Stimulated activated memory B cell treated with anti-CD40 and anti-IgM and Interleukin-4, amounts not matched to agents 10 μg/mL and 1 μg/mL and 100 μg/mL, for 72 hours (primary cell): Measurements from ENCODE around the gene RECQL5.
"Not testable (repeated sequence)": the region's sequence is repeated elsewhere in the genome, so short reads cannot be mapped to it uniquely, and the experiment has no call there.

ENCODE experiments used
- ATAC-seq: fragments of 150-1000 bp; cut with Tn5 transposase; 2 replicates; pipeline ENCODE4 v1.10.0; 2021
- H3K27ac Mint-ChIP-seq: one replicate; pipeline ENCODE4 v1.8.0; 2022; ENCODE audit warnings: mild to moderate bottlenecking, mixed read lengths
- H3K27me3 Mint-ChIP-seq: one replicate; pipeline ENCODE4 v1.8.0; 2022; ENCODE audit warnings: mixed read lengths
- H3K36me3 Mint-ChIP-seq: one replicate; pipeline ENCODE4 v1.8.0; 2022; ENCODE audit warnings: mixed read lengths
- H3K4me1 Mint-ChIP-seq: one replicate; pipeline ENCODE4 v1.8.0; 2022; ENCODE audit warnings: mixed read lengths
- H3K4me3 Mint-ChIP-seq: one replicate; pipeline ENCODE4 v1.8.0; 2022; ENCODE audit warnings: mild to moderate bottlenecking, moderate library complexity, mixed read lengths
- H3K9me3 Mint-ChIP-seq: one replicate; pipeline ENCODE4 v1.8.0; 2022; ENCODE audit warnings: mixed read lengths

Gene RECQL5

GRCh38 chr17:75592348-75593020 is 74.5 kb downstream of the RECQL5 start:
- H3K27ac Mint-ChIP-seq = no peak overlapping the region
- no peaks in the 10 kb centered on the region for H3K36me3 Mint-ChIP-seq
- H3K27me3 Mint-ChIP-seq = no peaks in the 10 kb centered on the region
- no peak for ATAC-seq
- peaks cover 20% of the 10 kb centered on the region for H3K4me1 Mint-ChIP-seq
- no peaks in the 10 kb centered on the region for H3K9me3 Mint-ChIP-seq
- H3K4me3 Mint-ChIP-seq = no peak overlapping the region

DNA sequence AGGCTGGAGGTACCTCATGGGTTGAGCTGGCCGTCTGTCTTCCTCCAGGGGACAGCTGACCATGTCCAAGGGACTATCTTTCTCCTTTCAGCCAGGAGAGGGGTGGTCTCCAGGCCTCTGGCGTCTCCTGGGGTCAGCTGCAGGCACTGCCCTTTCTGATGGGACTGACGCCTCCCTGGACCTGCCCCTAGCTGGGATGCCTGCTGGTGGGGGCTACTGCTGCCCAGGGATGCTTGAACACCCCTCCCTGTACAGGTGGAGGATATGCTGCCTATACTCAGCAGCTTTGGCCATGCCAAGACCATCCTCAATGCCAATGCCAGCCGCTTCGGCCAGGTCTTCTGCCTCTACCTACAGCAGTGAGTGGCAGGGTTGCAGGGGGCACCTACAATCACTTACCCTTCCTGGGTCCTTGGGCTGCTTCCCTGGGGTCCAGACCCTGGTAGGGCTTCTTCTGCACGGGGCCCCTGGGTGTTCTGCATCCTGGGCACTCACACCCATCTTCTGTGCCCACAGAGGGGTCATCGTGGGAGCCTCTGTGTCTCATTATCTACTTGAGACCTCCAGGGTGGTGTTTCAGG is 75.1 kb downstream of the RECQL5 start:
- ATAC-seq = no peak
- H3K27me3 Mint-ChIP-seq = no peaks in the 10 kb centered on the region
- peaks cover 20% of the 10 kb centered on the region for H3K4me1 Mint-ChIP-seq
- no peak overlapping the region for H3K4me3 Mint-ChIP-seq
- H3K9me3 Mint-ChIP-seq = no peaks in the 10 kb centered on the region
- H3K27ac Mint-ChIP-seq = no peak overlapping the region
- no peaks in the 10 kb centered on the region for H3K36me3 Mint-ChIP-seq

DNA sequence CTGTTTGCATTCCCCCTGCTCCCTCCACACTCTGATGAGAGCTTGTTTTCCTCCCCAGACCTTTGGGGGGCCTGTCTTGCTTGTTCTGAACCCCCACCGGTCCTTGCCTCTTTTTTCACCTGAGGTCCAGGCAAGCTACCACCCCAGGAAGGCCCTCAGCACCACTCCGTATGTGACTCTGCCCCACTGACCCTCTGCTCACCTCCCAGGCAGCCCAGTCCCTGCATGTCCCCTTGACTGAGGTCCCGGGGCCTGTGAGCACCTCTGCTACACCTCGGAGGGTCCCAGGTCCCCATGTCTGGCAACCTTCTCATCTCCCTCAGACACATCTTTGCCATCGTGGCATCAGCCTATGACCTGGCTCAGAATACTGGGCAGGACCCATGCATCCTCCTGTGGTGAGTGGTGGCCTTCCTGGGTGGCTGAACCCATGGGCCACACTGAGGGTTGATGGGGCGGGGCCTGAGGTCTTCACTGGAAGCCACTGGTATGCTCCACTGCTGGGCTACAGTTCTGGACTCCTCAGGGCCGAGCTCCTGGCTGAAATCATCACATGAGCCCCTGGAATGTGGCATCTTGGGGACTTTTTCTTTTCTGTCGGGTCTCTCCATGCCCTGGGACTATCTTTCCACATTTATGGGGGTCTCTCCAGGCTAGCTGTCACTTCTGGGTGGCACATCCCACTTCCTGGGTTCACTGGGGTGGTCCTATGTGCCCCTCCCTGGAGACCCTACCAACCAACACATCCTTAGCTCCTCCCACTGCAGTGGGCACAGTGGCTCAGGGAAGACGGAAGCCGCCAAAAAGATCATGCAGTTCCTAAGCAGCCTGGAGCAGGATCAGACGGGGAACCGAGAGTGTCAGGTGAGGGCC is 75.9 kb downstream of the RECQL5 start:
- no peaks in the 10 kb centered on the region for H3K27me3 Mint-ChIP-seq
- ATAC-seq = no peak
- peaks cover 20% of the 10 kb centered on the region for H3K4me1 Mint-ChIP-seq
- peak overlapping the region; percentile 75 for H3K27ac Mint-ChIP-seq
- no peaks in the 10 kb centered on the region for H3K9me3 Mint-ChIP-seq
- no peaks in the 10 kb centered on the region for H3K36me3 Mint-ChIP-seq
- no peak overlapping the region for H3K4me3 Mint-ChIP-seq

DNA sequence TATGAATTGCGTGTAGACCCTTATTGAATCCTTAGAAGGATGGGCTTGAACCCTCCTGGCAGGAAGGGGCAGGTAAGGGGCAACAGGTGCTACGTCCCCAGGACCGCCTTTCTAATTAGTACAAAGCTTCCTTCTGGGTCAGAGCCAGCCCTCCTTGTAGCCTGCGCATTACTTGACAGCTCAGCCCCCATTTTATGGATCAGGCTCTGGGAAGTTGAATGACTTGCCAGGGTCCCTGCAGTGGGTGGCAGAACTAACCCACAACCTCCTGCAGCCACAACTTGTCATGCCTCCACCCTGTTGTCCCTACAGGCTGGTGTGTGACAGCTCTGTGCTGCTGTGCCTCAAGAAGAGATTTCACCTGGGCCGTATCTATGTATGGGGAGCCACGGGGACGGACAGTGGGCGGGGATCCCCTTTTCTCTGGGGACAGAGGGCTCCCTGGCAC is 76.6 kb downstream of the RECQL5 start:
- Mint-ChIP-seq H3K27ac (peak overlapping the region; percentile 75), H3K4me3 (peak overlapping the region; percentile 34), H3K4me1 (peaks cover 20% of the 10 kb centered on the region), H3K36me3 (no peaks in the 10 kb centered on the region), H3K27me3 (no peaks in the 10 kb centered on the region), H3K9me3 (no peaks in the 10 kb centered on the region)
- no peak for ATAC-seq

- no peak overlapping the region for H3K27ac Mint-ChIP-seq
- H3K27me3 Mint-ChIP-seq = no peaks in the 10 kb centered on the region
- no peaks in the 10 kb centered on the region for H3K9me3 Mint-ChIP-seq
- peaks cover 20% of the 10 kb centered on the region for H3K4me1 Mint-ChIP-seq
- H3K4me3 Mint-ChIP-seq = peak overlapping the region; percentile 34
- ATAC-seq = no peak
- H3K36me3 Mint-ChIP-seq = no peaks in the 10 kb centered on the region
These were observed 77.0 kb downstream of the RECQL5 start for GRCh38 chr17:75589919-75590303.

GRCh38 chr17:75589012-75589918 is 77.7 kb downstream of the RECQL5 start:
- peak; percentile 91 for ATAC-seq
- H3K9me3 Mint-ChIP-seq = no peaks in the 10 kb centered on the region
- H3K4me1 Mint-ChIP-seq = peaks cover 20% of the 10 kb centered on the region
- peak overlapping the region; percentile 71 for H3K4me3 Mint-ChIP-seq
- no peaks in the 10 kb centered on the region for H3K36me3 Mint-ChIP-seq
- no peak overlapping the region for H3K27ac Mint-ChIP-seq
- no peaks in the 10 kb centered on the region for H3K27me3 Mint-ChIP-seq

DNA sequence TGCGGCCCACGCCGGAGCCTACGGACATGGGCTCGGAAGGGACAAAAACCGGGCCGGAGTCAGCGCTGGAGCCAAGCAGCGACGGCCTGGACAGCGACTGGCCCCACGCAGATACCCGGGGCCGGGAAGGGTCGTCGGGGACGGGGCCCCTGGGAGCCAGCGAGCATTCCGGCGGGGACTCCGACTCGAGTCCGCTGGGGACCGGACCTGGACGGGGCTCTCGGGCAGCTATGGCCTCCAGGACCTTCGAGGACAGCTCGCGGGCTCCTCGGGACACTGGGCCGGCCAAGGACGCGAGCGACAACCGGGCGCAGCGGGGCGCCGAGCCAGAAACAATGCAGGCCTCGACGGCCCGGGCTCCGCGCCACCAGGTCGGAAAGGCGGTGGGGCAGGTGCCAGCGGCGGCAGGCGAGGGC is 78.3 kb downstream of the RECQL5 start:
- Mint-ChIP-seq H3K36me3 (no peaks in the 10 kb centered on the region), H3K27ac (peak overlapping the region; percentile 66), H3K9me3 (no peaks in the 10 kb centered on the region), H3K4me1 (peaks cover 20% of the 10 kb centered on the region), H3K27me3 (no peaks in the 10 kb centered on the region), H3K4me3 (peak overlapping the region; percentile 81)
- peak; percentile 50 for ATAC-seq

DNA sequence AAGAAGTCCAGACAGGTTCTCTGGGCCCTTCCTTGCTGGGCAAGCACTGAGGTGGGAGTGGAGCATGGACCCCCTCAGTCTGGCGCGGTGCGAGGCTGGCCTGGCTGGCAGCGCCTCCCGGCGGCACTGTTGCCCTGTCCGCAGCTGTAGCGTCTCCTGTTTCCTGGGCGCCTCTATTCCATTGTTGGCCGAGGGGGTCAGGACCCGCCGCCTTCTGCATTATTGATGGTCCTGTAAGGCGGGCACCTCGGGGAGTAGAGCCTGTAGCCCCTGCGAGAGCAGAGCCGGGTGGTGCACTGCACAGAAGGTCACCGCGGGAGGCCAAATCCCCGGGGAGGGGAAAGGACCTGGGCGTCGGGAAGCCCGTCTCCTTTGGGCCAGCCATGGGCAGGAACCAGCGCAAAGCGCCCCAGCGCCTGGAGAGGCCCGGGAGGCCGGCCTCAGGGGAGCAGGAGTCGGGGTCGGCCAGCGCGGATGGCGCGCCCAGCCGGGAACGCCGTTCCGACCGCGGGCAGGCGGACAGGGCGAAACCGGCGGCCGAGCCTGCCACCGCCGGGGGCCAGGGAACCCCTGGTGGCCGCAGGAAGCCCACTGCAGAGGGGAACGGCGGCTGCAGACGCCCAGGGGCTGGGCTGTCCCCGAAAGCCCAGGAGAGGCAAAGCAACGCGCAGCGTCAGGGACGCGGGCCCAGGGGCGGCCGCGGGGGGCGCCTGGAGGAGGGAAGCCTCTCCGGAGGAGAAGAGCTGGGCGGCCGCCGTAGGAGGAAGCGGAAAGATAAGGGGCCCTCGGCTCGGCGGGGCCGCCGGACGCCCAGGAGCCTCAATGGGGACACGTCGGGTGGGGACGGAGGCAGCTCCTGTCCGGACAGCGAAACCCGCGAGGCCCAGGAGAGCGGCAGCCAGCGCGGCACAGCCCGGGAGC is 79.0 kb downstream of the RECQL5 start, which contains the start of gene MYO15B:
Gene MYO15B (plus strand): TSS at position 126 of the 921 bp plus-strand sequence. CDS start 258 bp downstream, at position 384.
- Mint-ChIP-seq H3K36me3 (no peaks in the 10 kb centered on the region), H3K27me3 (no peaks in the 10 kb centered on the region), H3K9me3 (no peaks in the 10 kb centered on the region), H3K27ac (peak within 1 kb of the TSS; percentile 66), H3K4me1 (peaks cover 20% of the 10 kb centered on the region), H3K4me3 (peak within 1 kb of the TSS; percentile 81)
- ATAC-seq = peak; percentile 47

- Mint-ChIP-seq H3K4me1 (peaks cover 6% of the 10 kb centered on the region), H3K27me3 (peaks cover 11% of the 10 kb centered on the region), H3K36me3 (no peaks in the 10 kb centered on the region), H3K27ac (no peak overlapping the region), H3K9me3 (no peaks in the 10 kb centered on the region), H3K4me3 (no peak overlapping the region)
- ATAC-seq = no peak
These were observed 82.1 kb downstream of the RECQL5 start for GRCh38 chr17:75584849-75585175.

GRCh38 chr17:75583197-75583596 is 83.8 kb downstream of the RECQL5 start:
- peaks cover 19% of the 10 kb centered on the region for H3K27me3 Mint-ChIP-seq
- H3K27ac Mint-ChIP-seq = not testable (repeated sequence)

GRCh38 chr17:75581121-75581725 is 85.7 kb downstream of the RECQL5 start:
- not testable (repeated sequence) for ATAC-seq, H3K4me1 Mint-ChIP-seq, H3K4me3 Mint-ChIP-seq, H3K36me3 Mint-ChIP-seq, H3K27ac Mint-ChIP-seq, H3K9me3 Mint-ChIP-seq
- H3K27me3 Mint-ChIP-seq = peaks cover 19% of the 10 kb centered on the region

More at GRCh38 chr17:75583197-75583596, 83.8 kb downstream of the RECQL5 start:
- not testable (repeated sequence) for ATAC-seq, H3K36me3 Mint-ChIP-seq, H3K9me3 Mint-ChIP-seq, H3K4me1 Mint-ChIP-seq, H3K4me3 Mint-ChIP-seq
